Skeletal muscle satellite cell (primary cell): ENCODE results near the gene BTBD9.

ENCODE experiments used
- H3K27me3 ChIP-seq: 2 replicates; pipeline ENCODE4 v1.7.0; 2013; ENCODE audit warnings: low read length; ENCODE audit not compliant: control insufficient read depth, insufficient read depth
- H3K36me3 ChIP-seq: 2 replicates; pipeline ENCODE4 v1.7.0; 2013; ENCODE audit warnings: mild to moderate bottlenecking, control low read depth, low read length; ENCODE audit not compliant: insufficient read depth
- H3K4me1 ChIP-seq: 2 replicates; pipeline ENCODE4 v1.7.0; 2013; ENCODE audit warnings: low read length; ENCODE audit not compliant: control insufficient read depth, insufficient read depth
- H3K4me2 ChIP-seq: 2 replicates; pipeline ENCODE4 v1.7.0; 2013; ENCODE audit warnings: mild to moderate bottlenecking, low read length
- H3K4me3 ChIP-seq: 2 replicates; pipeline ENCODE4 v1.7.0; 2013; ENCODE audit warnings: low read length
- H3K9ac ChIP-seq: 2 replicates; pipeline ENCODE4 v1.7.0; 2013; ENCODE audit warnings: mild to moderate bottlenecking, low read depth, low read length, moderate library complexity
- H3K9me3 ChIP-seq: replicated peaks from 2 replicates; pipeline ENCODE4 v1.7.0; 2013; ENCODE audit warnings: mild to moderate bottlenecking, control low read depth, low read length

BTBD9 gene

DNA sequence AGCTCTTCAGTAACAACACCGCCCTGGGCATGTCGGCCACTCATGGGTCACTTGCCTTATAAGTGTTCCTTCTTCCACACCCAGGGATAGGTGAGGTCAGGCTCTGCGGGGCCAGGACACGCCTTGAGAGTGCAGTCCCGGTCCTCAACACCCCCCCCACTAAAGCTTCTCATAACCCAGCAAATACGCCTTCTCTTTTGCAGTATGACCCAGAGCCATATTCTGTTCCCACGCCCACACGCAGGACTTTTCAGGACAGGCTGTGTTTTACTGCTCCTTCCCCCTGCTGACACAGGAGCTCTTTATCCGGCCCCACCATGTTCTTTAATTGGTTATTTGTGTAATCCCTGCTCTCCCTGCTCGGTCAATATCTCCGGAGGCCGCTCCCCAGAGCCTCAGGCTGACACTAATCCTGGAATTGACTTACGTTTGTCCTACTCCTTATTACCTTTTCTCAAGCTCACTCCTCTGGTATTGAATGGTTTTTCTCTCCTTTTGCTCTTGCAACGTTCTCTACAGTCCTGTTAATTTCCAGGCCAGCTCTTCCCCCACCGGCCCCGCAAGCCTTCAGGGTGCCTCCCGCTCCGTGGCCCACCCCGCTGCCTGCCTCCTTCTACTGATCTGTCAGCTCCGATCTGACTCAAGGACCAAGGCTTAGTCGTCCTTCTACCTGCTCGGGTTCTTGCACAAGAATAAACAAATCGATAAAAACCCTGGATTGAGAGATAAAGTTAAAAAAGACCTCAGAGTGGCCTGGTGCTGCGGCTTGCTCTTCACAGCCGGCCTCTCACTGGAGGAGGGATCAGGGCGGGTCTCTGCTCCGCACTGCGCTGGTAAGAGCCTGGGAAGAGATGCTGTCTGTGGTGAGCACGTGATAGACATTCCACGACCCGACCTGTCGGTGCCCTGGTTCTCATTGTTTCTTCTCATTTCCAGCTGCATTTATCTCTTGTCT, 462.7 kb downstream of the BTBD9 start:
- Histone ChIP-seq H3K4me1 (no peaks in the 10 kb centered on the region), H3K4me2 (no peak overlapping the region), H3K27me3 (no peaks in the 10 kb centered on the region), H3K4me3 (no peak overlapping the region), H3K36me3 (no peaks in the 10 kb centered on the region), H3K9me3 (no peaks in the 10 kb centered on the region), H3K9ac (no peak overlapping the region)

DNA sequence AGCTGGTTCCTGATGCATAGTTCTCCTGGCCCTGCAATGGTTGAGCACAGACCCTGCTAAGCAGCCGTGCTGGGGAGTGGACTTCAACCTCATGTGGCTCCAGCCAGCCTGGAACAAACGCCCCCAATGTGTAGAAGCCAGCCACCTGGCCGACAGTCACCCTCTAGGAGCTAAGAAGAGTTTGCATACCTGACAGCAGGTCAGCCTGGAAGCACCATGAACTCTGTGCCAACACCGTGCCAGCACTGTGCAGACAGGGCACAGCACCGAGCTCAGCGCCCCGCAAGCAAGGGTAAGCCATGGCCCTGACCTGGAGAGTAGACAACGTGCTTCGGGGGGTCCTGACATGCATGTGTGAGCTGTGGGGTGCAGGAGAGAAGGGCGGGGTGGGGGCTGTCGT, 463.9 kb downstream of the BTBD9 start:
- Histone ChIP-seq H3K9ac (no peak overlapping the region), H3K4me3 (no peak overlapping the region), H3K36me3 (no peaks in the 10 kb centered on the region), H3K4me1 (no peaks in the 10 kb centered on the region), H3K27me3 (no peaks in the 10 kb centered on the region), H3K9me3 (no peaks in the 10 kb centered on the region), H3K4me2 (no peak overlapping the region)

DNA sequence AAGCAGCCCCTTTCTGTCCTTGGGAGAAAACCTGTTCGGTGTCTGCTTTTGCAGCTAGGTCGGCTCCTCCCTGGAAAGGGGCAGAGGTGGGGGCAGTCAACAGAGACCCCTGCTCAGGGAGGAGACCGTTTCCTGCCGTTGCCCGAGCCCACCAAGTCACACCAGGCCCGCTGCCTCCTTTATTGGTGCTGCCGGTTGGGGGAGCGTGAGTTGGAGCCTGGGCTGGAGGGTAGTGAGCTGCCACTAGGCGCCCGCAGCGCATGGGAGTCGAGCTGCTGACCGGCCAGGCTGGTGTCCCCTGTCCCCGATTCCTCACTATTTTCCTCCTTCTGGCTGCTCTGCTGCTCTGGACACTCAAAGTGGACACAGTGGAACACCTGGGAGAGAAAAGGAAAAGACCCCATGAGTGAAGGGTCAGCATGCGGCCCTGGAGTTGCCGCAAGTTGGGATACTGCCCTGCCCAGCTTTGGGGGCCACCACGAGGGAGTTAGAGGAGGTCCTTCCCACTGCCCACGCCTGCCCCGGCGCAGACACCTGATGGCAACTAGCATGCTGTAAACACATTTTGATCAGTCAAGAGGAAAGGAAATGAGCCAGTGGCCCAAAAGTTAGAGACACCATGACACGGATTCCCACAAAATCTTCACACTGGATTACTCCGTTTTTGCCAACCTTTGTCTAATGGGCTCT, 464.8 kb downstream of the BTBD9 start:
- H3K36me3 ChIP-seq: no peaks in the 10 kb centered on the region
- no peaks in the 10 kb centered on the region for H3K27me3 ChIP-seq
- H3K9me3 ChIP-seq: no peaks in the 10 kb centered on the region
- H3K9ac ChIP-seq: no peak overlapping the region
- H3K4me1 ChIP-seq: no peaks in the 10 kb centered on the region
- H3K4me2 ChIP-seq: no peak overlapping the region
- no peak overlapping the region for H3K4me3 ChIP-seq

- Histone ChIP-seq H3K9me3 (no peaks in the 10 kb centered on the region), H3K4me1 (no peaks in the 10 kb centered on the region), H3K4me2 (no peak overlapping the region), H3K4me3 (no peak overlapping the region), H3K9ac (no peak overlapping the region), H3K36me3 (no peaks in the 10 kb centered on the region), H3K27me3 (no peaks in the 10 kb centered on the region)
Measured at GRCh38 chr6:38174315-38174714, 465.4 kb downstream of the BTBD9 start.

GRCh38 chr6:38173909-38174308, 465.8 kb downstream of the BTBD9 start:
- no peak overlapping the region for H3K9ac ChIP-seq

DNA sequence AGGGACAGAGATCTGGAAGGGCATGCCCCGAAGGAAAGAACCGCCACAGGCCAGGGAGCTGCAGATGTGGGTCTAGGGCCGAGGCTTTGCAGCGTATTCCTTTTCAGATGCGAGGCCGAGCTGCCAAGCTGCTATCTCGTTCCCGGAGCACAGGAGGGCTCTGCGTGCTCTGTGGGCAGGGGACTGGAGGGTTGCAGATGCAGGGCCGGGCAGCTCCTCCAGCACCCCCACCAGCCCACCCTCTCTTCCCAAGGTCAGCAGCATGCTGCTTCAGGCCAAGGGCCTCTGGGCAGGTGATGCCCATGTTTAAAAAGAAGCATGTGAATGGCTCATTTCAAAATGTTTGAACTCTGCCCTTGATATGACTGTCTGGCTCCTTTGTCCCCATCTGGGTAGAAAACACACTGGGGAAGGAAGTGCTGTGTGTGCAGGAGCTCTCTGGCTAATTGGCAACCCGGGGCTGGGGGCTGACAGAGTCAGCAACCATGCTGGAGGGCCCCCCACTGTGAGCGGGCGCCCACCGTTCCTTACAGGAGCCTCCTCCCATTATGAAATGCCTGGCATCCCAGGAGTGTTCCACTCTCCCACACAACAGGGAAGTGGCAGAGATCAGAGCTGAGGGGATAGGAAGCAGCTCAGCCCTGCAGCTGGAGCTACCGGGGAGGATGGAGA, 466.9 kb downstream of the BTBD9 start:
- Histone ChIP-seq H3K4me3 (no peak overlapping the region), H3K27me3 (no peaks in the 10 kb centered on the region), H3K4me2 (no peak overlapping the region), H3K9ac (no peak overlapping the region), H3K9me3 (no peaks in the 10 kb centered on the region), H3K4me1 (no peaks in the 10 kb centered on the region), H3K36me3 (no peaks in the 10 kb centered on the region)

More at GRCh38 chr6:38173909-38174308, 465.8 kb downstream of the BTBD9 start:
- Histone ChIP-seq H3K27me3 (no peaks in the 10 kb centered on the region), H3K4me3 (no peak overlapping the region), H3K4me1 (no peaks in the 10 kb centered on the region), H3K4me2 (no peak overlapping the region), H3K9me3 (no peaks in the 10 kb centered on the region), H3K36me3 (no peaks in the 10 kb centered on the region)

GRCh38 chr6:38171997-38172738, 467.6 kb downstream of the BTBD9 start:
- Histone ChIP-seq H3K4me2 (no peak overlapping the region), H3K27me3 (no peaks in the 10 kb centered on the region)

GRCh38 chr6:38170666-38171355, 468.9 kb downstream of the BTBD9 start:
- no peaks in the 10 kb centered on the region for H3K9me3 ChIP-seq
- no peaks in the 10 kb centered on the region for H3K36me3 ChIP-seq
- no peak overlapping the region for H3K4me2 ChIP-seq
- no peak overlapping the region for H3K9ac ChIP-seq
- H3K4me3 ChIP-seq: no peak overlapping the region
- no peaks in the 10 kb centered on the region for H3K4me1 ChIP-seq
- H3K27me3 ChIP-seq: no peaks in the 10 kb centered on the region

More at GRCh38 chr6:38171997-38172738, 467.6 kb downstream of the BTBD9 start:
- H3K9ac ChIP-seq: no peak overlapping the region
- H3K9me3 ChIP-seq: no peaks in the 10 kb centered on the region
- H3K4me3 ChIP-seq: no peak overlapping the region
- no peaks in the 10 kb centered on the region for H3K4me1 ChIP-seq
- no peaks in the 10 kb centered on the region for H3K36me3 ChIP-seq

GRCh38 chr6:38169977-38170526, 469.7 kb downstream of the BTBD9 start:
- H3K4me2 ChIP-seq: no peak overlapping the region
- H3K9me3 ChIP-seq: no peaks in the 10 kb centered on the region
- no peaks in the 10 kb centered on the region for H3K4me1 ChIP-seq
- H3K36me3 ChIP-seq: no peaks in the 10 kb centered on the region
- no peak overlapping the region for H3K9ac ChIP-seq
- no peaks in the 10 kb centered on the region for H3K27me3 ChIP-seq
- H3K4me3 ChIP-seq: no peak overlapping the region

DNA sequence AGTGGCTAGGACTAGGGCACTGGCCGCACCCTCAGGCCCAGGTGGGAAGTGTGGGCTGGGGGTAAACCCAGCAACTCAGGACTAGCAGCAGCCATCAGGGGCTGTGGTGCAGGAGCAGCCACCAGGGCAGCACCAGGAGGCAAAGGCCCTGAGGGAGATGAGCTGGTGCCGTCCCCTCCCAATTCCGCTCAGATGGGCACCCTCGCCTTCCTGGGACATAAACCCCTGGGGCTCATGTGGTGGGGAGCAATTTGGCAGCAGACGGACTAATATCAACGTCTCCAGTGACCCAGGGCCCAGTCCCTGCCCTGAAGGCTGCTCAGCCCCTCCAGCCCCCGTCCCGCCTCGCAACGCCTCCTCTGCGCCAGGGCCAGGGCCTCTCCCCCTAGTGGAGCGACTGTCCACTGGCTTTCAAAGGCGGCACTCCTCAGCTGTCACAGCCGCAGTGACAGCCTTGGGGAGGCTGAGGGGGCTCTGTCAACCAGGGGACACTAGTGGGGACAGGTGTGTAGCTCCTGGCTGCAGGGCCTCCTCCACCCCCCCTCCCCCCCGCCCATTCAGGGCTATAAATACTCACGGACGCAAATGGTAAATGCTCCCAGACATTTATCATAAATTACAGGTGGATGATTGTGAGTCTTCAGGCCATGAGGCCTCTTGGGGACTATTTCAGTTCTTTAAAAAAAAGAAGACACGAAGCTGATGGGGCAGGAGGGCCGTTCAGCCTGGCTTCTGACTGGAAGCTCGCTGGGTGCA, 470.3 kb downstream of the BTBD9 start:
- Histone ChIP-seq H3K27me3 (no peaks in the 10 kb centered on the region), H3K36me3 (no peaks in the 10 kb centered on the region), H3K4me3 (no peak overlapping the region), H3K4me1 (no peaks in the 10 kb centered on the region), H3K9me3 (no peaks in the 10 kb centered on the region), H3K4me2 (no peak overlapping the region), H3K9ac (no peak overlapping the region)
